CD4-positive, alpha-beta T cell (primary cell): ENCODE data around the gene GRIFIN. TPM values are rescaled to one million over a fixed set of nuclear protein-coding genes. Genes with fewer than 3 reads are reported as not detected.

Experiments used
- ATAC-seq: fragments of 200-7000 bp; cut with Tn5 transposase; one replicate; pipeline ENCODE4 v1.10.0; 2022; ENCODE audit warnings: mild to moderate bottlenecking; ENCODE audit not compliant: poor library complexity
- CTCF ChIA-PET: fragments of 350-600 bp; sonication (Branson Sonifier 250); formaldehyde crosslinking; loops from one replicate; lab custom pipeline; 2021; ENCODE audit warnings: antibody characterized with exemption, inconsistent platforms; lab: Charles Lee
- POLR2A ChIA-PET: fragments of 350-600 bp; sonication (Branson Sonifier 250); formaldehyde crosslinking; loops from one replicate; lab custom pipeline; 2021; ENCODE audit warnings: antibody characterized with exemption, inconsistent platforms; lab: Charles Lee
- DNase-seq, 14 experiments: peaks; one replicate each; pipeline ENCODE4 v3.0.0-alpha.2; 2013 to 2020; ENCODE audit warnings: mixed read lengths in 2 of 14
- H3K27ac ChIP-seq, 2 donors: one replicate each; pipeline versions ENCODE4 v1.5.1 to v1.7.0; 2013; ENCODE audit warnings: low read length in 2 of 2, low read depth in 1 of 2, mild to moderate bottlenecking in 1 of 2
- H3K27me3 ChIP-seq, 2 experiments: 1 replicate in 1 of 2; 2 replicates in 1 of 2; pipeline versions ENCODE4 v1.6.1 to v1.7.0; 2013; ENCODE audit warnings: low read length in 2 of 2, control low read depth in 1 of 2, mild to moderate bottlenecking in 1 of 2, moderate library complexity in 1 of 2; ENCODE audit not compliant: insufficient read depth in 2 of 2, control insufficient read depth in 1 of 2
- H3K36me3 ChIP-seq: one replicate; pipeline ENCODE4 v1.6.1; 2013; ENCODE audit warnings: low read length, control low read depth; ENCODE audit not compliant: insufficient read depth
- H3K4me1 ChIP-seq: one replicate; pipeline ENCODE4 v1.6.1; 2013; ENCODE audit warnings: low read length, control low read depth; ENCODE audit not compliant: insufficient read depth
- H3K4me3 ChIP-seq: one replicate; pipeline ENCODE4 v1.5.1; 2013; ENCODE audit warnings: mild to moderate bottlenecking, low read length, moderate library complexity
- H3K9me3 ChIP-seq, 2 experiments: 1 replicate in 1 of 2; 2 replicates in 1 of 2; pipeline versions ENCODE4 v1.6.1 to v1.7.0; 2013; ENCODE audit warnings: low read length in 2 of 2, mild to moderate bottlenecking in 2 of 2, control low read depth in 1 of 2, moderate library complexity in 1 of 2; ENCODE audit not compliant: control insufficient read depth in 1 of 2, insufficient read depth in 1 of 2
- H3K27ac Mint-ChIP-seq: one replicate; pipeline ENCODE4 v1.8.0; 2020; ENCODE audit warnings: mixed read lengths
- H3K27me3 Mint-ChIP-seq: one replicate; pipeline ENCODE4 v1.8.0; 2021; ENCODE audit warnings: mixed read lengths
- H3K36me3 Mint-ChIP-seq: one replicate; pipeline ENCODE4 v1.8.0; 2021; ENCODE audit warnings: low read depth, mixed read lengths
- H3K4me1 Mint-ChIP-seq: one replicate; pipeline ENCODE4 v1.8.0; 2021; ENCODE audit warnings: low read depth, mixed read lengths
- H3K4me3 Mint-ChIP-seq: one replicate; pipeline ENCODE4 v1.8.0; 2020; ENCODE audit warnings: mild to moderate bottlenecking, mixed read lengths
- H3K9me3 Mint-ChIP-seq: one replicate; pipeline ENCODE4 v1.8.0; 2020; ENCODE audit warnings: mixed read lengths
- CTCF ChIP-seq: fragments of 200-600 bp; IDR thresholded peaks from one replicate; pipeline ENCODE4 v1.8.0; 2022; ENCODE audit warnings: antibody characterized with exemption, mild to moderate bottlenecking
- intact Hi-C, 2 experiments: fragments of 100-400 bp; cut with DNase I in 1 of 2; cut with micrococcal nuclease in 1 of 2; formaldehyde crosslinking; loops; one replicate each; pipeline versions ENCODE4 v1.15.1 to v1.9.0; 2023 to 2025; cut with DNase I, micrococcal nuclease
- total RNA-seq, 174 experiments: library from RNA in 2 of 174; stranded (reverse) in 2 of 174; gene quantifications; one replicate each; pipeline ENCODE4 v1.2.3 and lab custom pipeline; 2021 to 2026

GRIFIN gene
- total RNA-seq, 2 experiments from 2014 or later: not detected

DNA sequence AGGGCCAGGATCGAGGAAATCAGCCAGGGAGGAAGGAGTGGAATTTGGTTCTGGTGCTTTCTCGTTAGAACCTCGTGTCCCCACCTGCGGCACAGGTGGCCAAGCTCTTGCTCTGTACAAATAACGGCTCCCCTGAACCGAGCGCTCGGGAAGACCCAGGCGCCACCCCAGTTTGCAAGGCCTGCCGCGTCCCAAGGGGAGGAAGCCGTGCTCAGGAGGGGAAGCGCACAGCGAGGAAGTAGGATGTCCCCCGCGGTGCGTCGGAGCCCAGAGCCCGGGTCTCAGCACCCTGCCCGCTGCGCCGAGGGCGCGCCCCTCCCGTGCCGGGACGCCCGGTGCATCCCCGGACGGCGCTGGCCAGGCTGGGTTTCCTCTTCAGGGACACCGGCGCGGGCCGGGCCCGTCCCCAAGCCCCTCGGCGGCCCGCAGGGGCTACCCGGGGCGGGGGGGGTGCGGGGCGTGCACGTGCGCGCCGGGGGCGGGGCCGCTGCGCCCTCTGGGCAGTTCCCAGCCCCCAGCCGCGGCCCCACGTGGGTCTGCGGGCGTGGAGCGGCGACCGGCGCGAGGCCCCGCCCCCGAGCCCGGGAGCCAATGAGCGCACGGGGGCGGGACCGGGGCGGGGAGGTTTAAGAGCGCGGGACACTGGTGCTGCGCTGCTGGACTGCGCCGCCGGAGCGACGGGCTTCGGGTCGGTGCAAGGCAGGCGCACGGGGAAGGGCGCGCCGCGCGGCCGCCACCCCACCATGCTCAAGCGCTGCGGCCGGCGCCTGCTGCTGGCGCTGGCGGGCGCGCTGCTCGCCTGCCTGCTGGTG, 43.1 kb upstream of the GRIFIN start, which contains the start of gene LFNG:
LFNG (plus strand) TSS at position 656 of the 812 bp plus-strand sequence; CDS start at position 744, 88 bp downstream.
- Histone ChIP-seq H3K36me3 (peaks cover 25% of the 10 kb centered on the region), H3K9me3 (no peaks in the 10 kb centered on the region), H3K4me3 (peak within 1 kb of the TSS; percentile 99), H3K27ac (peak within 1 kb of the TSS; percentile 36 to 88), H3K27me3 (no peaks in the 10 kb centered on the region), H3K4me1 (peaks cover 51% of the 10 kb centered on the region)
- intact Hi-C loops: loop anchor here (1.0 kb wide), 3 partner anchors 9 to 36 kb away; partner anchors contain the start of gene BRAT1 (in 1 of the 2)
- DNase-seq (peak; percentile 63 to 94 (median 84)), ATAC-seq (peak; percentile 63)
- Mint-ChIP-seq H3K9me3 (no peaks in the 10 kb centered on the region), H3K4me3 (peak within 1 kb of the TSS; percentile 95), H3K4me1 (peaks cover 37% of the 10 kb centered on the region), H3K27me3 (no peaks in the 10 kb centered on the region), H3K36me3 (peaks cover 30% of the 10 kb centered on the region), H3K27ac (peak within 1 kb of the TSS; percentile 84)
- no peak for TF ChIP-seq CTCF
- POLR2A ChIA-PET: interaction anchor here (0.8 to 12.9 kb wide), 4 partner anchors 9 to 12 kb away, joined by 3 to 218 read pairs (median 8); no protein-coding TSS in a partner anchor
- CTCF ChIA-PET: no interaction called here

DNA sequence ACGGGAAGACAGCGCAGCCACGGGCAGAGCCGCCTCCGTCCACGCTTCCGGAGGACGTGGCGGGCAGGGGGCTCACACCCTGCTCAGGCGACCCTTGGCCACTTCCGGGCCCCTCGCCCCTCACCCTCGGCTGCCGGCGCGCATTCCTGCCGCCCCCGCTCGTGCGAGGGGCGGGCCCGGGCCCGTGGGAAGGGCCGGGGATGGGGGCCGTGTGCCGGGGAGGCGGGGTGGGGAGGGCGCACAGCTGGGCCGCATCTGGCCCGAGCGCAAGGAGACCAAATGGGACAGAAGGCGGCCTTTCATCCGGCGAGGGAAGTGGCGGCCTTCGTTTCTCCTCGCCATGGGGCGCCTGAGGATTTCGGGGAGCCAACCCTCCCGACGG, 42.5 kb upstream of the GRIFIN start:
- intact Hi-C loops: loop anchor here (1.0 kb wide), 3 partner anchors 9 to 37 kb away; partner anchors contain the start of gene BRAT1 (in 1 of the 2)
- DNase-seq (no peak), ATAC-seq (no peak)
- no peaks in the 10 kb centered on the region for H3K9me3 Mint-ChIP-seq
- H3K4me1 Mint-ChIP-seq: peaks cover 37% of the 10 kb centered on the region
- Histone ChIP-seq H3K36me3 (peaks cover 20% of the 10 kb centered on the region), H3K27ac (peak overlapping the region in 1 of 2 donors; percentile 43), H3K4me3 (peak overlapping the region; percentile 60), H3K4me1 (peaks cover 51% of the 10 kb centered on the region), H3K27me3 (no peaks in the 10 kb centered on the region), H3K9me3 (no peaks in the 10 kb centered on the region)
- H3K27ac Mint-ChIP-seq: peak overlapping the region; percentile 75
- peak overlapping the region; percentile 89 for H3K4me3 Mint-ChIP-seq
- CTCF ChIA-PET: no interaction called here
- H3K36me3 Mint-ChIP-seq: peaks cover 30% of the 10 kb centered on the region
- TF ChIP-seq CTCF: no peak
- no peaks in the 10 kb centered on the region for H3K27me3 Mint-ChIP-seq
- POLR2A ChIA-PET: interaction anchor here (0.8 to 12.9 kb wide), 3 partner anchors 9 to 12 kb away, joined by 3 to 218 read pairs (median 9); no protein-coding TSS in a partner anchor

DNA sequence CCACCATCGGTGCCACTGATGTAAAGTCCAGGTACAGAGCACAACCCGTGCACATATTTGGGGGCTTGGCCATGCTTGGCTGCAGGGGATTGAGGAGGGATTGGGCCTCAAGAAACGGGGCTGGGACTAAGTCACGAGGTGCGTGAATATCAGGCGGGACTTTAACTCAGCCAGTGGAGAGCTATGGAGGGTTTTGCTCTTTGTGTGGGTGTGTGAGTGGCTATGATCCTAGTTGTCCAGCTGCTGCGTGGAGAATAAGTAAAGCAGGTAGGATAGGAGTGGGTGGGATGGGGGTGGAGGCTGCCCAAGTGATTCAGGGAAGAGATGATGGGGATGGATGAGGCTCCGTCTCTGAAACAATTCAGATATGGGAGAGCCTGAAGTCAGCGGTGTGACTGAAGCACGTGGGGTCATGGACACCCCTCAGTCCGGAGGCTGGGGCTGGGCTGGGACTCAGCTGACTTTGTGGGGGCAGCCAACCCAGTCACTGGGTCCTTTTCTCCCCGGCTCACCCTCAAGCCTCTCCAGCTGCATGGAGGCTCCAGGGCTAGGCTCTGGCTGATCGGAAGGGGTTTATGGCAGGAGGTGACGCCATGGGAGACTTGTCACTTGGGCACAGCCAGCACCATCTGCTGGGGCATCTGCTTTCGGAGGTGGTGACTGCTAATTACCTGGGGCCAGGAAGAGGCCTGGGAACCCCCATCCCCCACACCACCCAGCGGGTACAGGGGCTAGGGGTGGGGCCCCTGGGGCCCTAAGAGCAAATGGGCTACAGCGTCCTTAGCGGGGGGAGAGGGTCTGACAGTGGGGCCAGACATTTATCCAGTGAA, 41.7 kb upstream of the GRIFIN start:
- ChIA-PET CTCF (no interaction called here), POLR2A (interaction anchor here (1.1 to 12.9 kb wide), 5 partner anchors 8 to 13 kb away, joined by 3 to 218 read pairs (median 6); no protein-coding TSS in a partner anchor)
- H3K27me3 Mint-ChIP-seq: no peaks in the 10 kb centered on the region
- H3K4me1 Mint-ChIP-seq: peaks cover 39% of the 10 kb centered on the region
- Histone ChIP-seq H3K4me3 (no peak overlapping the region), H3K36me3 (peaks cover 13% of the 10 kb centered on the region), H3K4me1 (peaks cover 51% of the 10 kb centered on the region), H3K27me3 (no peaks in the 10 kb centered on the region), H3K27ac (peak overlapping the region in 1 of 2 donors; percentile 1), H3K9me3 (no peaks in the 10 kb centered on the region)
- DNase-seq (peak in 1 of 14 experiments; percentile 53), ATAC-seq (no peak)
- TF ChIP-seq CTCF: no peak
- peak overlapping the region; percentile 75 for H3K27ac Mint-ChIP-seq
- H3K9me3 Mint-ChIP-seq: no peaks in the 10 kb centered on the region
- peak overlapping the region; percentile 80 for H3K4me3 Mint-ChIP-seq
- peaks cover 25% of the 10 kb centered on the region for H3K36me3 Mint-ChIP-seq
- intact Hi-C loops: no loop called here
